Stimulated activated CD4-positive, alpha-beta T cell treated with anti-CD3 and anti-CD28 coated beads, Interleukin-4, amount 100 ng/mL, for 4 hours (primary cell): Measurements from ENCODE around the gene DRC7.
"Not testable (repeated sequence)": the region's sequence is repeated elsewhere in the genome, so short reads cannot be mapped to it uniquely, and the experiment has no call there.

Source experiments
- DNase-seq, 2 experiments: peaks; one replicate each; pipeline ENCODE4 v3.0.0-alpha.2; 2020

The DRC7 gene

DNA sequence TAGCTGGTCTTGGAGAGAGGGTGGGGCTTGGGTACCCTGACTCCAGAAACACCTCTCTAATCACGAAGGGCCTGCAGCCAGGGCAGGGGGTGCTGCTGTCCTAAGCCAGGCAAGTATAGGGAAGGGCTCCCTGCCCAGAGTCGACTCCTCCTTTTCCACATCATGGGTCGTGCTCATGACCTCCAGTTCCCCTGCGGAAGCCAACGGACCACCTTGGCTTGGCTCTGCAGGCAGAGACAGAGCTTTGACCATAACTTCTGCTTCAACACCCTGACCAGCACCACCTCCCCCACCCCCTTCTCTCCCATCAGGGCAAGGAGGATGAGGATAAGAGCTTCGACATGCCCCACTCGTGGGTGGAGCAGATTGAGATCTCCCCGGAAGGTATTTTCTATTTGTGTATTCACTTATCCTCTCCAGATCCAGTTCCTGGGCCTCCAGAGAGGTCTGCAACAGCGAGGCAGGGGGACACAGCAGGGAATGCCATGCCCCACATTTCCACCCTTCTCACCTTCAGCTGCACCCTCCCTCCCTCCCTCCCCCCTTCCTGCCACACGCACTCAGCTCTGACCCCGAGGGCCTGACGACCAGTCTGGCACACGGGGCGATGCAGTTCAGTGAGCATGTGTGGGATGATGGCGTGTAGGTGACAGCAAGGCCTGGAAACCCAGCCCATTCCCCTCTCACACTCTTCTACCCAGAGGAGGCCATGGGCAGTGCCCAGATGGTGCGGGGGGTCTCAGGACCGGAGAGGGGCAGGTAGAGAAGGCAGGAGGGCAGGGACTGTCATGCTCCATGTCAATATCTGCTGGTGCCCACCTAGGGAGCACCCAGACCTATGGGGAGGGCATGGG lies 27.0 kb downstream of the DRC7 start:
- no peak for DNase-seq

DNA sequence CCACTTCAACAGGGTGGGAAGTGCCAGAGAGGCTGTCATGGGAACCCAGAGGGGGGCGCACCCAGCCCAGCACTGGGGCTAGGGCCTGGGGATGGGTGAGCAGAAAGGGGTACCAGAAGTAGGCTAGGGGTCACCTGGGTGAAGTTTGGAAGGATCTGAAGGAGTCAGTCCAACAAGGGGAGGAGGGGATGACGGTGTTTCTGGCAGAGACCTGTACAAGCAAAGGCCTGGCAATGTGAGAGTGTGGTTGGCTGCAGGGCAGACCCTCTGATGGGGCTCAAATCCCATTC lies 27.5 kb downstream of the DRC7 start:
- no peak for DNase-seq

DNA sequence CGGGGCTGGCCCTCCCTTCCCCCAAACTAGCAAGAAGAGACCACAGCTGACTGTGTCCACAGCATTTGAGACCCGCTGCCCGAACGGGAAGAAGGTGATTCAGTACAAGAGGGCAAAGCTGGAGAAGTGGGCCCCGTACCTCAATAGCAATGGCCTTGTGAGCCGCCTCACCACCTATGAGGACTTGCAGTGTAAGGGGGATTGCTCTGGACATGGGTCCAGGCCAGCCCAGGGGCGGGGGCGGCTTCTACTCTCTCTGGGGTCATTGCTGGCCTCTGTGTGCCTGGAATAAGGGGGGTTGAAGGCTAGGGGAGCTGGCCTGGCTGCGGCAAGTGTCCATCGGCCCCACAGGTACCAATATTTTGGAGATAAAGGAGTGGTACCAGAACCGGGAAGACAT lies 28.0 kb downstream of the DRC7 start:
- no peak for DNase-seq

DNA sequence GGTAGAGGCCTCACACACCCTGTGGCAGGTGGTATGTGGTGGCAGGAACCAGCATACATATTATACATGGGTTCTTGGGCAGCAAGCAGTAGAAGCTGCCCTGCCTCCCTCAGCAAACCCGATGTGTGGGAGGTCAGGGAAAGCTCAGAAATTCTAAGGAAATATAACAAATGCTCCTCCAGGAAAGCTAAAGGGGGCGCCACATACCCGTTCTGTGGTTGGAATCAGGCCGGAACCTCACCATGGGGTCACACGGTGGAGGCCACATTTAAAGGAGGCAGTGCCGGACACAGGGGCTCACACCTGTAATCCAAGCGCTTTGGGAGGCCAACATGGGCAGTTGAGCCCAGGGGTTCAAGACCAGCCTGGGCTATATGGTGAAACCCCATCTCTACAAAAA lies 28.6 kb downstream of the DRC7 start:
- DNase-seq: no peak

DNA sequence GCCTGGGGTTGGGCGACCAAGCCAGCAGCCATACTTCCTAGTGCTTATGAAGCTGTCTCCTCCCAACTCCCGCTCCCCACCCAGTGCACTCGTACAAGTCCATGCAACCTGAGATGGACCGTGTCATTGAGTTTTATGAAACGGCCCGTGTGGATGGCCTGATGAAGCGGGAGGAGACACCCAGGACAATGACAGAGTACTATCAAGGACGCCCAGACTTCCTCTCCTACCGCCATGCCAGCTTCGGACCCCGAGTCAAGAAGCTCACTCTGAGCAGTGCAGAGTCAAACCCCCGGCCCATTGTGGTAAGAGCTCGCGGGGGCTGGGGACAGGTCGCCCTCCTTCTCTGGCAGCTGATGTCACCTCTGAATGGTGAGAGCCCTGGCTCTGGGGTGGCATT lies 29.9 kb downstream of the DRC7 start:
- no peak for DNase-seq

DNA sequence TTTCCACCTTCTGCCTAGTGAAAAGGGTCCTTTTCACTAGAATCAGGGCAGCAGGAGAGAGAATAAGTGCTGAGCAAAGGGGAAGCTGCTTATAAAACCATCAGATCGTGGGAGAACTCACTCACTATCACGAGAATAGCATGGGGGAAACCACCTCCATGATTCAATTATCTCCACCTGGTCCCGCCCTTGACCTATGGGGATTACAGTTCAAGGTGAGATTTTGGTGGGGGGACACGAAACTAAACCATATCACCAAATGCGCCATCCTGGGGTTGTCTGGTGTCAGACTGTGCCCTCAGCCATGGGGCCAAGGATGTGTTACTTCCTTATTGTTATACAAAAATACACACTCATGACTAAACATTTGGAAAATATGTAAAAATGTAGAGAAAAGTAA lies 30.5 kb downstream of the DRC7 start:
- DNase-seq: no peak

DNA sequence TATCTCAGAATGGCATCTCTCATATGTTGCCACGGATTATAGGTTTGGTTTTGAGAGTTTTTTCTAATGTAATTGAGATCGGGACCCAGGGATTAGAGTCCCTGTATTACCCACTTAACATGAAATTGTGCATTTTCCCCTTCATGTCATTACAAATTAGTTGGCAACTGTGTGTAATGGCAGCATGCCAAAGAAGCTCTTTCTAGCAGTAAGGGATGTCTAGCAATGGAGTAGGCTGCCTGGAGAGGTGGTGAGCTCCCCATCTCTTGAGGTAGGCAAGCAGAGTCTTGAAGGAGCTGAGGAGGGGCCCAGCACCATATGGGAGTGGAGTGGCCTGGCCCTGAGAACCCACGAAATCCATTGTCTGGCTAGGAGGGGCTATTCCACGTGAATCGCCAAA lies 30.9 kb downstream of the DRC7 start:
- no peak for DNase-seq

DNA sequence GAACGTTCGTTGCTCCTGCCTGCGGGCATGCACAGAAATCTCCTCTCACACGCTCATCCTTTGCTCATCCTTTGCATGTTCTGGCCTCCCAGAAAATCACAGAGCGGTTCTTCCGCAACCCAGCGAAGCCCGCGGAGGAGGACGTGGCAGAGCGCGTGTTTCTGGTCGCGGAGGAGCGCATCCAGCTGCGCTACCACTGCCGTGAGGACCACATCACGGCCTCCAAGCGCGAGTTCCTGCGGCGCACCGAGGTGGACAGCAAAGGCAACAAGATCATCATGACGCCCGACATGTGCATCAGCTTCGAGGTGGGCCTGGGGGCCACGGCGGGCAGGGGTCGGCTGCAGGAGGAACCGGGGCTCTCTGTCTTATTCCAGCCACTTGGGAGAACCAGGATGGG lies 31.4 kb downstream of the DRC7 start:
- DNase-seq: no peak

DNA sequence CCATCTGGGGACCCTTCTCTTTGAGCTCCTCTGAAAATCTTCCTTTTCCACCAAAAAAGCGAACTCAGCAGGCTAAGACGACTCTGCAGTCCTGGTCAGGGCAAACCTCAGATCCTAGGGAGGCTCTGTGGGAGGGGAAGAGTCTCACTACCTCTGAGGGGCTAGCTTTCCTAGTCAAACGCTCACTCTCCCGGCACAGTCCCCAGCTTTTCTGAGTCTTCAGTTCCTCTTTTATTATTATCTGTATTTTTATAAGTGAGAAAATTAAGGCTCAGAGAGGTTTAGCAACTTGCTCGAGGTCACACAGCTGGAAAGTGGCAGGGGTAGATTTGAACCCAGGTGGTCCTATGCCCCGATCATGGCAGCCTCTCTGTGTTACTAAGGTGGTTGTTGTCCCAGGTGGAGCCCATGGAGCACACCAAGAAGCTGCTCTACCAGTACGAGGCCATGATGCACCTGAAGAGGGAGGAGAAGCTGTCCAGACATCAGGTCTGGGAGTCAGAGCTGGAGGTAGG lies 31.9 kb downstream of the DRC7 start:
- no peak for DNase-seq

DNA sequence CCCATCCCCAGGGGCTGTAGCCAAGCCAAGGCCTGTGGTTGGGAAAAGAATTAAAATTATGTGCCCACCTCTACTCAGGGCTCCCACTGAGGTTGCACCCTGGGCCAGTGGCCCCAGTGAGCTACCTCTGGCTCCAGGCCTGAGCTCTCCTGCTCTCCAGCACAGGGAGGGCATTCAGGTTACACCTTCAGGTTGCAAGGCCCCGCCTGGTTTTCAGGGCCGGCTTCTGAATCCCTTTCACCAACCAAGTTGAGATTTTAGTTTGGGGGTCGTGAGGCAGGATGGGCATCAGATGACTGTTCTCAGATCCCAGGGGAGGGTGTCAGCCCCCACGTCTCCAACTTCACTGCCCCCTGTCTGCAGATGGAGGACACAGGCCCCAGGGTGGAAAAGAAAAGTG lies 33.0 kb downstream of the DRC7 start:
- no peak for DNase-seq

DNA sequence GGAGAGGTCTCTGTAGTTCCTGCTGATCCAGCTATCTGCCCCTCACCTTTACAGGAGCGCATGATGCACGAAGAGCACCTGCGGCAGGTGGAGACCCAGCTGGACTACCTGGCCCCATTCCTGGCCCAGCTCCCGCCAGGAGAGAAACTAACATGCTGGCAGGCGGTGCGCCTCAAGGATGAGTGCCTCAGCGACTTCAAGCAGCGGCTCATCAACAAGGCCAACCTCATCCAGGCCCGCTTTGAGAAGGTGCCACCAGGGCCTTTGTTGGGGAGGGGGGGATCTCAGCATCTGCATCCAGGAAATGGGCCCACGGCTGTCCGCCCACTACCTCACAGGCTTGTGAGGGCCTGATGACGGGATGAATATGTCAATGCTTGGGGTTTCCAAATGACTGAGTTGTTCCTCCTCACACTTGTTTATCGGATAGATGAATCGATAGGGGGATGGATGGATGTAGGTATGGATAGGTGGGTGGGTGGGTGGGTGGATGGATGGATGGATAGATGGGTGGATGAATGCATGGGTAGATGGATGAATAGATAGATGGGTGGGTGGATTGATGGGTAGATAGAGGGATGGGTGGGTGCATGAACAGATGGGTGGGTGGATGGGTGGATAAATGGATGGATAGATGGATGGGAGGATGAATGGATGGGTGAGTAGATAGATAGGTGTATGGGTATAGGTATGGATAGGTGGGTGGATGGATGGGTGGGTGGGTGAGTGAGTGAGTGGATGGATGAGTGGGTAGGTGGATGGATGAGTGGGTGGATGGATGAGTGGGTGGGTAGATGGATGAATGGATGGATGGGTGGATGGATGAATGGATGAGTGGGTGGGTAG lies 34.0 kb downstream of the DRC7 start:
- DNase-seq: no peak

DNA sequence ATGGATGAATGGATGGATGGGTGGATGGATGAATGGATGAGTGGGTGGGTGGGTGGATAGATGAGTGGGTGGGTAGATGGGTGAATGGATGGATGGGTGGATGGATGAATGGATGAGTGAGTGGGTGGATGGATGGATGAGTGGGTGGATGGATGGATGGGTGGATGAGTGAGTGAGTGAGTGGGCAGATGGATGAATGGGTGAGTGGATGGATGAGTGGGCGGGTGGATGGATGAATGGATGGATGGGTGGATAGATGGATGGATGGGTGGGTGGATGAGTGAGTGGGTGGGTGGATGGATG lies 34.5 kb downstream of the DRC7 start:
- DNase-seq: no peak

DNA sequence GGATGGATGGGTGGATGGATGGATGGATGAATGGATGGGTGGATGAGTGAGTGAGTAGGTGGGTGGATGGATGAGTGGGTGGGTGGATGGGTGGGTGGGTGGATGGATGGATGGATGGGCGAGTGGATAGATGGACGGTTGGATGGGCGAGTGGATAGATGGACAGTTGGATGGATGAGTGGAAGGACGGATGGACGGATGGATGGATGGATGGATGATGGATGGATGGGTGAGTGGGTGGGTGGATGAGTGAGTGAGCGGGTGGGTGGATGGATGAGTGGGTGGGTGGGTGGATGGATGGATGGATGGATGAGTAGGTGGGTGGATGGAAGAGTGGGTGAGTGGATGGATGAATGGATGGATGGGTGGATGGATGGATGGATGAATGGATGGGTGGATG lies 35.2 kb downstream of the DRC7 start:
- not testable (repeated sequence) for DNase-seq

DNA sequence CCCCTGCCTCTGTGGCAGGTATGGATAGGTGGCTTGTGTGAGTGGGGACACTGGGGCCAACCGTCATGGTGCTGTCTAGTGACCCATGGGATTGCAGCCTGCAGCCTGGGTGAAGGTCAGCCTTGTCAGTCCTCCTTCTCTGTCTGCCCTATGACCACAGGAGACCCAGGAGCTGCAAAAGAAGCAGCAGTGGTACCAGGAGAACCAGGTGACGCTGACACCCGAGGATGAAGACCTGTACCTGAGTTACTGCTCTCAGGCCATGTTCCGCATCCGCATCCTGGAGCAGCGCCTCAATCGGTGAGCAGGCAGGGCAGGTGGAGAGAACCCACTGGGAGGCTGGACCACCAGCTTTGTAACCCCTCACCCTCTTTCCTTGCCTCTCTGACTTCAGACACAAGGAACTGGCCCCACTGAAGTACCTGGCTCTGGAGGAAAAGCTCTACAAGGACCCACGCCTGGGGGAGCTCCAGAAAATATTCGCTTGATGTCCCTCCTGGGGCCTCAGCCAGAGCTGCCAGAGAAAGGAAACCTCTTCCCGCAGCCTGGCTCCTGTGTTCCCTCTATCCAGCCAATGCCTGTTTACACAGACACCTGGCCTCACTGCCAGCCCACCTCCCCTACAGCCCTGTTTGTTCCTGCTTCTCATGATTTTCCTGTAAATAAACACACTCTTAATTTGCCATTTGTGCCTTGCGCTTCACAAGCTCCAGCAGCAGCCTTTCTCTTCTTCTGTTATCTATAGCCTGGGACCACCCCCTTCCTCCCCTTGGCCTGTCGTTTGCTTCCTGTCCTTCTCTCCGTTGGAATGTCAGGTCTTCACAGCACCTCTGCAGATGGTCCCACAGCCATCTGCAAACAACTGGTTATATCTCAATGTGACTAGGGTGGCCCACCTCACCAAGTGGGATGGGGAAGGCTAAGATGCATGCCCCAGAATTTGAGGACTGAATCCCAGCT lies 36.4 kb downstream of the DRC7 start:
- no peak for DNase-seq

DNA sequence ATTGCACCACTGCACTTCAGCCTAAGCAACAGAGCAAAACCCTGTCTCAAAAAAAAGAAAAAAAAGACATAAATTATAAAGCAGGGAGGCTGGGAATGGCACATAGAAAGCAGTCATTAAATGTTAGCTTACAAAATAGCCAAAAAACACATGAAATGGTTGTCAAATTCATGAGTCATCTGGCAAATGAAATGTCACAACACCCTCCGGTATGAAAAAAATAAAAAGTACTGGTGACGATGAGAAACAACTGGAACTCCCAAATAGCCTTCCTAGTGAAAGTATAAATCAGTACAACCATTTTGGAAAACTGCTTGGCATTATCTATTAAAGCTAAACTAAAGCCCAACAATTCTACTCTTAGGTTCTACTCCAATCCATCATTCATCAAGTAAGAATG lies 37.4 kb downstream of the DRC7 start:
- no peak for DNase-seq

DNA sequence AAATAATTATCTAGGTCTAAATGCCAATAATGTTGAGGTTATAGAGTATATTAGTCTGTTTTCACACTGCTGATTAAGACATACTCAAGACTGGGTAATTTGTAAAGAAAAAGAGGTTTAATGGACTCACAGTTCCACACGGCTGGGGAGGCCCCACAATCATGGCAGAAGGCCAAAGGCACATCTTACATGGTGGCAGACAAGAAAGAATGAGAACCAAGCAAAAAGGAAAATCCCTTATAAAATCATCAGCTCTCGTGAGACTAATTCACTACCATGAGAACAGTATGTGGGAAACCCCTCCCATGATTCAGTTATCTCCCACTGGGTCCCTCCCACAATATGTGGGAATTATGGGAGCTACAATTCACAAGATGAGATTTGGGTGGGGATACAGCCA lies 38.1 kb downstream of the DRC7 start:
- no peak for DNase-seq

DNA sequence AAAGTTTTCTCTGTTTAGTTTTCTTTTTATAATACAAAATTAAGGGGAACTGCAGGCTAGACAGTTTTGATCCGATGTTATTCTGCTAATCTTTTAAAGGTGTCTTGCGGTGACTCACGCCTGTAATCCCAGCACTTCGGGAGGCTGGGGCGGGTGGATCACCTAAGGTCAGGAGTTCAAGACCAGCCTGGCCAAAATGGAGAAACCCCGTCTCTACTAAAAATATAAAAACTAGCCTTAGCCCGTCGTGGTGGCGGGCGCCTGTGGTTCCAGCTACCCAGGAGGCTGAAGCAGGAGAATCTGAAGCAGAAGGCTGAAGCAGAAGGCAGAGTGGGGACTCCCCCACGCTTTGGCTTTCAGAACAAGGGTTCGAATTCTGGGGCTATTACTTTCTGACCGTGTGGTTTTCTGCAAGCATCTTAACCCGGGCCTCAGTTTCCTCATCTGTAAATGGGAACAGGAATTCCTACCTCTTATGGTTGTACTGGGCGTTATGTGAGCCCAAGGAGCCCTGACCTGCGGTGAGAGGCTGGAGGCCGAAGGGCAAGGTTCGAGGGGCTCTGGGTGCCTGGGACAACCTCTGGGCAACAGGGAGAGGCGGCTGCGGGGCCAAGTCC lies 39.8 kb downstream of the DRC7 start:
- no peak for DNase-seq

DNA sequence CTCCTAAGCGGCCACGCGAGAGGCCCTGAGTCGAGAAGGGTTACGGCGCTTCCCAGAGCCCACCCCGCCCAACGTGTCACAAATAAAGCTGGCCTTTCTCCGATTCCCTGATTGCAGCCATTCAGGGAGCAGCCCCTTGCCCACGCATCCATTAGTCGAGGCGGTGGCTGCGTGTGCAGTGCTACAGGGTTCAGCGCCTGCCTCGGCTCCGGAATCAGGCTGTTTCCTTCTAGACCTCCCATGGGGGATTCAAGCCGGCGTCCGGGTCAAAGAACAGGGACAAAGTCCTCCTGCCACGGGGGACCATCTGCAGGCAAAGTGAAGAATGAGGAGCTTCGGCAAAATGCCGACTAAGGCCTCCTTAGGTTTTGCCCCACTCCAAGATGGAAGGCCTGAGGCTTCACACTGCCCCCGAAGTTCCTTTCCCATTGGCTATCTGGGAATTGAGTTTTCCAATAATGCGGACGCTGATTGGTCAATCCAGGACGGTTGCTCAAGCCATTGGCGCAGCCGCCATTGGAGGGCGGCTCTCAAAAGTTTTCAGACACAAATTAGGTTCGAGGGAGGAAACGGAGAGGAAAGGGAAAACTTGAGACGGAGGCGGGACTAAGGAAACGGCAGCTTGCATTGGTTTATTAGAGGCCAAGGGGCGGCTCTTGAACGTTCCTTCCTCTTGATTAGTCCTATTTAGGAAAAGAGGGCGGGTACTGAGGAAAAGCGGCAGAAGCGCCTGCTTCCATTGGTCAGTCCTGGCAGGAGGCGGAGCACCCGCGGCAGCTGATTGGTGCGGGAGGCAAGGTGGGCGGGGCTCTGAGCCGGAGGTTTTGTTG lies 40.5 kb downstream of the DRC7 start:
- DNase-seq: peak; percentile 94 to 98

DNA sequence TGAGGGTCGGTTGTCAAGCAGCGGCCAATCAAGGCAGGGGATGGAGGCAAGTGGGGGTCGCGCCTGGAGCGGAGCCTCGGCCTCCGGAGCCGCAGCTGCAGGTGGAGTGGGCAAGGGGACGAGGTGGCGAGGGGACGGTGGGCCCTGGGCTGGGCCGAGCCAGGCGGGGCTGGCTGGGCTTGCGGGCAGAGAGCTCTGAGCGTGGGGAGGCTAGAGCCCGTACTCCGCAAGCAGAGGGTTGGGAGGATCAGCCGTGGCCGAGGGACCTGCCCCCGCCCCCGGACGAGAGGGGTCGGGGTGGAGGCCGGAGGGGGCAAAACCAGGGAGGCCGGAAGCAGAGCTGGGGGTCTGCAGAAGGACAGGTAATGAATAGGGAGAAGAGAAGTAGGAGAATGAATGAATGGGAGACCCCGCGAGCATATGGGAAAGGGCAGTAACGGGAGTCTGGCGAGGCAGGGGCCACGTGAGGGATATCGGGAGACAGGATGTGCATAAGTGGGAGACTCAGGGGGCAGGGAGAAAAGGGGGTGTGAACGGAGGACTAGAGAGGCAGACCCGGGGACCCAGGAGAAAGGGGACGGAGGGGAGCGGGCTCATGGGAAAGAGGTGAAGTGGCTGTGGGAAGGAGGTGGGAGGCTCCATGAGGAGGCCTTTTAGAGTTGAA lies 41.3 kb downstream of the DRC7 start, which contains the start of gene KATNB1:
Gene KATNB1, plus strand, starts transcription at position 16 of the 664 bp plus-strand sequence. CDS start 1,474 bp downstream, outside the sequence.
- DNase-seq: no peak

DNA sequence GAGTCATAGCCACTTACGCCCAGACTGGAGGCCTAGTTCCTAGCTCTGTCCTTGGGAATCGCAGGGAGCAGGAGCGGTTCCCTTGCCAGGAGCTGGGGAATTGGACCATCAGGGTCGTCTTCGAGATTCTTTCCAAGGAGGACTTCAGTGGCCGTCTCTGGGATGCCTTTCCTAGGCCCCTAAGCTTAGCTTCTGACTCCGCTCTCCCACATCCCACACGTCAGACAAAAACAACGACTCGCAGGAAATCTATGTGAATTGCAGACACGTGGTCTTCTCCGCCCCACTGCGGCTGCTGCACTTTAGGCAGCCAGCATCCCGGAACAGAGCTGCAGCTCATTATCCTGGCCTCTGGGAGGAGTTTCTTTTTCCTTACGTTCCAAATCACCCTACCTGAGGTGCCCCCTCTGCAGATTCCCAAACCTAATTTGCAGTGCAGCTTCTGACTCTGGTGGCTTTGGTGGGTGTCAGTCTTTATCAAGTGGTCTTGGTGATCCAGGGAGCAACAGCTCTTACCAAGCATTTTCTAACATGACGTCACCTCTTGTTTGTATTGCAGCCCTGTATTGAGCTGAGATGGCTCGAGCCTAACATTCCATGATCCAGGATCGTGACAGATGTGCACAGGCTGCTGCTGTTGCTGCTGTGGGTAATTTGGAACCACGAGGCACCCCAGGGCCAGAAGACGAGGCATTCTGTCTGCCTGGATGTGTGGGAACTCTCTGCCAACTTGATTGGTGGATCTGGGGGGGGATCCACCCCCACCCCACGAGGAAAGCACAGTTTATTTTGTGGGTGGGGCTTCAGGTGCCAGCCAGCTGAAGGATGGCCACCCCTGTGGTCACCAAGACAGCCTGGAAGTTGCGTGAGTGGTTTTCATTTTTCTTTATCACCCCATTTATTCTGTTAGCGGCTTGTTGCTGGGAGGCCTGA lies 42.1 kb downstream of the DRC7 start:
- peak; percentile 22 to 42 for DNase-seq
